ENCODE measurements around the gene STXBP4. TPM values are rescaled to one million over a fixed set of nuclear protein-coding genes. Genes with fewer than 3 reads are reported as not detected.
"Not testable (repeated sequence)": the region's sequence is repeated elsewhere in the genome, so short reads cannot be mapped to it uniquely, and the experiment has no call there.

STXBP4 gene
- polyA plus RNA-seq, 3 donors: 0.61 to 8.5 (median 1.5) TPM

- no peak overlapping the region for H3K27ac ChIP-seq (ENCODE audit: low read depth, low read length)
- WGBS, 3 donors: 86 to 95% (median 92%) methylated on average over 1 of the region's 1 CpG
These were observed 37.0 kb downstream of the STXBP4 start for GRCh38 chr17:55005520-55005919.

- 0 to 56% (median 0%) methylated on average over 1 of the region's 1 CpG for WGBS, 3 donors
These were observed 55.1 kb downstream of the STXBP4 start for GRCh38 chr17:55023626-55024025.

GRCh38 chr17:55037828-55038227 is 69.3 kb downstream of the STXBP4 start:
- H3K27ac ChIP-seq (ENCODE audit: low read depth, low read length): no peak overlapping the region
- 0 to 32% (median 3%) methylated on average over 1 of the region's 1 CpG for WGBS, 3 donors

More at GRCh38 chr17:55023626-55024025, 55.1 kb downstream of the STXBP4 start:
- no peak overlapping the region for H3K27ac ChIP-seq (ENCODE audit: low read depth, low read length)

- WGBS, 3 donors: 99 to 100% (median 100%) methylated on average over 1 of the region's 1 CpG
- no peak overlapping the region for H3K27ac ChIP-seq (ENCODE audit: low read depth, low read length)
These were observed 69.7 kb downstream of the STXBP4 start for GRCh38 chr17:55038291-55038690.

GRCh38 chr17:55040611-55041010 is 72.0 kb downstream of the STXBP4 start:
- WGBS, 3 donors: 50 to 75% (median 52%) methylated on average over 4 of the region's 4 CpGs
- no peak overlapping the region for H3K27ac ChIP-seq (ENCODE audit: low read depth, low read length)

- H3K27ac ChIP-seq (ENCODE audit: low read depth, low read length): no peak overlapping the region
- 94 to 96% (median 95%) methylated on average over 1 of the region's 1 CpG for WGBS, 3 donors
These were observed 85.3 kb downstream of the STXBP4 start for GRCh38 chr17:55053855-55054254.

GRCh38 chr17:55054429-55054828 is 85.9 kb downstream of the STXBP4 start:
- no peak overlapping the region for H3K27ac ChIP-seq (ENCODE audit: low read depth, low read length)

- WGBS, 3 donors: 26 to 71% (median 63%) methylated on average over 4 of the region's 4 CpGs
These were observed 88.0 kb downstream of the STXBP4 start for GRCh38 chr17:55056526-55056925.

GRCh38 chr17:55057184-55057583 is 88.6 kb downstream of the STXBP4 start:
- 87 to 95% (median 90%) methylated on average over 3 of the region's 3 CpGs for WGBS, 3 donors
- no peak overlapping the region for H3K27ac ChIP-seq (ENCODE audit: low read depth, low read length)

More at GRCh38 chr17:55056526-55056925, 88.0 kb downstream of the STXBP4 start:
- H3K27ac ChIP-seq (ENCODE audit: low read depth, low read length): no peak overlapping the region

- no peak overlapping the region for H3K27ac ChIP-seq (ENCODE audit: low read depth, low read length)
These were observed 91.2 kb downstream of the STXBP4 start for GRCh38 chr17:55059724-55060123.

- no peak overlapping the region for H3K27ac ChIP-seq (ENCODE audit: low read depth, low read length)
- WGBS, 3 donors: 97 to 99% (median 98%) methylated on average over 1 of the region's 1 CpG
These were observed 94.4 kb downstream of the STXBP4 start for GRCh38 chr17:55062921-55063320.

- 87 to 89% (median 88%) methylated on average over 16 of the region's 16 CpGs for WGBS, 3 donors
- H3K27ac ChIP-seq (ENCODE audit: low read depth, low read length): no peak overlapping the region
These were observed 95.6 kb downstream of the STXBP4 start for GRCh38 chr17:55063885-55064874.

GRCh38 chr17:55067697-55068439 is 99.3 kb downstream of the STXBP4 start:
- WGBS, 3 donors: 32 to 79% (median 50%) methylated on average over 1 of the region's 1 CpG

GRCh38 chr17:55068862-55069811 is 100.6 kb downstream of the STXBP4 start:
- no peak overlapping the region for H3K27ac ChIP-seq (ENCODE audit: low read depth, low read length)
- 42 to 71% (median 43%) methylated on average over 4 of the region's 4 CpGs for WGBS, 3 donors

More at GRCh38 chr17:55067697-55068439, 99.3 kb downstream of the STXBP4 start:
- no peak overlapping the region for H3K27ac ChIP-seq (ENCODE audit: low read depth, low read length)

GRCh38 chr17:55069983-55070529 is 101.5 kb downstream of the STXBP4 start:
- H3K27ac ChIP-seq (ENCODE audit: low read depth, low read length): no peak overlapping the region

GRCh38 chr17:55072898-55073297 is 104.3 kb downstream of the STXBP4 start:
- WGBS, 3 donors: 73 to 82% (median 75%) methylated on average over 4 of the region's 4 CpGs
- H3K27ac ChIP-seq (ENCODE audit: low read depth, low read length): no peak overlapping the region

- not testable (repeated sequence) for H3K27ac ChIP-seq (ENCODE audit: low read depth, low read length)
- WGBS, 3 donors: 92 to 98% (median 93%) methylated on average over 4 of the region's 4 CpGs
These were observed 104.9 kb downstream of the STXBP4 start for GRCh38 chr17:55073467-55073866.

- H3K27ac ChIP-seq (ENCODE audit: low read depth, low read length): no peak overlapping the region
- 79 to 88% (median 79%) methylated on average over 1 of the region's 1 CpG for WGBS, 3 donors
These were observed 113.0 kb downstream of the STXBP4 start for GRCh38 chr17:55081559-55081958.

Measured in adipose tissue (tissue), 3 donors.